IMR-90 (cell line): ENCODE data around the gene GDF10.

Source experiments
- POLR2A ChIP-seq: IDR thresholded peaks from 2 replicates; pipeline ENCODE4 v1.6.1; 2012; ENCODE audit warnings: mild to moderate bottlenecking, low read depth, low read length
- RAD21 ChIP-seq: IDR thresholded peaks from 2 replicates; pipeline ENCODE4 v1.6.1; 2012; ENCODE audit warnings: low read length, improper control_type of control experiment
- RFX5 ChIP-seq: IDR thresholded peaks from 2 replicates; pipeline ENCODE4 v1.8.0; 2012; ENCODE audit warnings: low read depth, mild to moderate bottlenecking, low read length, moderate library complexity
- TF ChIP-seq, protein P1 (sequence below): fragments of 150-350 bp; IDR thresholded peaks from 2 replicates; pipeline ENCODE4 v1.6.1; 2016; ENCODE audit warnings: low read depth, mild to moderate bottlenecking, low read length, moderate library complexity, borderline replicate concordance
- TF ChIP-seq, protein P2 (sequence below): conservative IDR thresholded peaks from 2 replicates; pipeline ENCODE4 v1.5.1; 2012; ENCODE audit warnings: mild to moderate bottlenecking, low read depth, low read length, improper control_type of control experiment

GRCh38 chr10:47277352-47278151 is 22.4 kb upstream of the GDF10 start:
- TF ChIP-seq, protein P1, sequence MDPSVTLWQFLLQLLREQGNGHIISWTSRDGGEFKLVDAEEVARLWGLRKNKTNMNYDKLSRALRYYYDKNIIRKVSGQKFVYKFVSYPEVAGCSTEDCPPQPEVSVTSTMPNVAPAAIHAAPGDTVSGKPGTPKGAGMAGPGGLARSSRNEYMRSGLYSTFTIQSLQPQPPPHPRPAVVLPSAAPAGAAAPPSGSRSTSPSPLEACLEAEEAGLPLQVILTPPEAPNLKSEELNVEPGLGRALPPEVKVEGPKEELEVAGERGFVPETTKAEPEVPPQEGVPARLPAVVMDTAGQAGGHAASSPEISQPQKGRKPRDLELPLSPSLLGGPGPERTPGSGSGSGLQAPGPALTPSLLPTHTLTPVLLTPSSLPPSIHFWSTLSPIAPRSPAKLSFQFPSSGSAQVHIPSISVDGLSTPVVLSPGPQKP, result no peak
- TF ChIP-seq, protein P2, sequence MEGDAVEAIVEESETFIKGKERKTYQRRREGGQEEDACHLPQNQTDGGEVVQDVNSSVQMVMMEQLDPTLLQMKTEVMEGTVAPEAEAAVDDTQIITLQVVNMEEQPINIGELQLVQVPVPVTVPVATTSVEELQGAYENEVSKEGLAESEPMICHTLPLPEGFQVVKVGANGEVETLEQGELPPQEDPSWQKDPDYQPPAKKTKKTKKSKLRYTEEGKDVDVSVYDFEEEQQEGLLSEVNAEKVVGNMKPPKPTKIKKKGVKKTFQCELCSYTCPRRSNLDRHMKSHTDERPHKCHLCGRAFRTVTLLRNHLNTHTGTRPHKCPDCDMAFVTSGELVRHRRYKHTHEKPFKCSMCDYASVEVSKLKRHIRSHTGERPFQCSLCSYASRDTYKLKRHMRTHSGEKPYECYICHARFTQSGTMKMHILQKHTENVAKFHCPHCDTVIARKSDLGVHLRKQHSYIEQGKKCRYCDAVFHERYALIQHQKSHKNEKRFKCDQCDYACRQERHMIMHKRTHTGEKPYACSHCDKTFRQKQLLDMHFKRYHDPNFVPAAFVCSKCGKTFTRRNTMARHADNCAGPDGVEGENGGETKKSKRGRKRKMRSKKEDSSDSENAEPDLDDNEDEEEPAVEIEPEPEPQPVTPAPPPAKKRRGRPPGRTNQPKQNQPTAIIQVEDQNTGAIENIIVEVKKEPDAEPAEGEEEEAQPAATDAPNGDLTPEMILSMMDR, result no peak
- no peak for TF ChIP-seq RFX5
- no peak for TF ChIP-seq RAD21
- TF ChIP-seq POLR2A, result no peak
